Right lung (tissue), 10 donors: Measurements from ENCODE around the gene PARG. TPM values are rescaled to one million over a fixed set of nuclear protein-coding genes. Genes with fewer than 3 reads are reported as not detected.
"Not testable (repeated sequence)": the region's sequence is repeated elsewhere in the genome, so short reads cannot be mapped to it uniquely, and the experiment has no call there.

Experiments
- DNase-seq, 2 donors: peaks; one replicate each; pipeline ENCODE4 v3.0.0-alpha.2; 2013
- long read RNA-seq, 8 donors: transcript quantifications; one replicate each; lab custom pipeline, GENCODE V29; 2026
- polyA plus RNA-seq, 5 donors: library from polyadenylated mRNA; unstranded; fragments of 120-200 nt; gene quantifications; one replicate each; pipeline versions ENCODE4 v1.2.1 to v1.2.3, GENCODE V29; 2013; ENCODE audit warnings: inconsistent platforms in 1 of 5, low replicate concordance in 1 of 5; ENCODE audit not compliant: insufficient read length in 5 of 5, insufficient read depth in 1 of 5

PARG gene
- polyA plus RNA-seq = 10 to 100 TPM; 22.3 to 31.3 (median 29.8) TPM
- long read RNA-seq, donor 1 = 0 reads
- long read RNA-seq, donor 2 = 0 reads
- long read RNA-seq, donor 3, partial matches to known transcripts = 30 of 30 reads
- long read RNA-seq, donor 3, other reads (novel, unspliced or antisense) = 0 of 30 reads
- long read RNA-seq, donor 4 = 0 reads
- long read RNA-seq, donor 5 = 0 reads
- long read RNA-seq, donor 6, partial matches to known transcripts = 12 of 12 reads
- long read RNA-seq, donor 6, other reads (novel, unspliced or antisense) = 0 of 12 reads
- long read RNA-seq, donor 7 = 0 reads
- long read RNA-seq, donor 8, partial matches to known transcripts = 5 of 5 reads
- long read RNA-seq, donor 8, other reads (novel, unspliced or antisense) = 0 of 5 reads

DNA sequence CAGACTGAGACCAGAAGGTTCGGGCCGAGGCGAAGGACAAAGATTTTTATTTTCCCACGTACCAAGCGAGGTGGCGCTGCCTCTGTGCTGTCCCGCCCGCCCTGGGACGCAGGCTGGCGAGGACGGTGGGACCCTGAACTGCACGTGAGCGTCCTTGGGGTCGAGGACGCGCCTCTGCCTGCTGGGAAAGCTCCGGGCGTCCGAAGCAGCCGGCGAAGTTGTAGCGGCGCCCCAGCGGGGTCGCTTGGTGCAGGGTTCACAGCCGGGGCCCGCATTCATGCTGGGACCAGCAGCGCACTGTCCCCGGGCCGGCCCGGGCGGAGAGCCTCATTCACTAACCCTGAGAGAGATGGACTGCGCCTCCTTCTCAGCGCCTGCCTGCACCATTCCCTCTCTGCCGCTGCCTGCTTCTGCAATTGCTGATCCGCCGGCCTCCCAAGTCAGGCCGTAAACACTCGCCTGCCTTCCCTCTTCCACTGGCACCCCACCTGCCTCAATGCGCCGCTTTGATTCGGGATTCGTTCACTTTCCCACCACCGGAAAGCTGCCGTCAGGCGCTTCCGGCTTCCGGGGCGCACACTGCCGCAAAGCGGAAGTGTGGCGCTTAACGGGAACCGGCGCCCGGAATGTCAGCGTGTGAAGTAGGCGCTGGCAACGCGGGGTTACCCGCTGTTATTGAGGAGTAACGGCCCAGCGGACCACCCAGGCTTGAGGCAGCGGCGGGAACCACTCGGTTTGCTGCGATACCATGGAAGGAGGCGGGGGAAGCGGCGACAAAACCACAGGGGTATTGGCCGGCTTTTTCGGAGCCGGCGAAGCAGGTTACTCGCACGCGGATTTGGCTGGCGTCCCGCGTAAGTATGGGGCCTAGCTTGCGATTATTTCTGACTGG, at the start of gene PARG, which contains the start of gene TIMM23B:
TSS of gene PARG (minus strand) at position 581 of the 892 bp plus-strand sequence. CDS start at position 279, 302 bp downstream.
TSS of gene TIMM23B (plus strand) at position 607 of the 892 bp plus-strand sequence. CDS start at position 749, 142 bp downstream.
- DNase-seq = peak; percentile 70 to 72

GRCh38 chr10:49988376-49988775, 46.5 kb upstream of the PARG start, which contains the start of gene AGAP6:
Gene AGAP6 (plus strand): TSS chr10:49988406. CDS start chr10:49988716, 310 bp downstream.
- DNase-seq = not testable (repeated sequence)

GRCh38 chr10:49987207-49987606, 45.4 kb upstream of the PARG start:
- DNase-seq = not testable (repeated sequence)

- not testable (repeated sequence) for DNase-seq
Measured at GRCh38 chr10:49977756-49978155, 35.9 kb upstream of the PARG start.

DNA sequence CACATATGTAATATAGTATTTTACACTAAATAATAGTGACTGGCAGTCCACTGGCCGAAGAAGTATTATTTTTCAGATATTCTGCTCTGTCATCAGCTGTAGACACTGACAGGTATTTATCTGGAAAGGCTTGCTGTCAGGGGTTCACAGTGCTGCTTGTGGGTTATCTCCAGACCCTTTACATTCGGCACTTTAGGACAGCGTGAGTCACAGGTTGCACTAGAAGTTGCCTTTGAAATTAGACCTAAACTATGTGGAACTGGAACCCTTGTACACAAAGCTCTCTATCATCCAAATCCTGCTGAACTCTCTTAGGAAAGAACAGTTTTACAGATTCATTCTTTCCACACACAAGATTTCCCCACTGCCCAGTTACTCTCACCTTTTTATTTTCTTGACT, 30.3 kb upstream of the PARG start:
- DNase-seq = not testable (repeated sequence)

- not testable (repeated sequence) for DNase-seq
Measured at GRCh38 chr10:49971466-49971865, 29.6 kb upstream of the PARG start.

GRCh38 chr10:49970331-49970857, 28.6 kb upstream of the PARG start:
- DNase-seq = not testable (repeated sequence)

- not testable (repeated sequence) for DNase-seq
Measured at GRCh38 chr10:49953122-49953521, 11.3 kb upstream of the PARG start.

- DNase-seq = not testable (repeated sequence)
Measured at GRCh38 chr10:49952006-49952405, 10.2 kb upstream of the PARG start.

DNA sequence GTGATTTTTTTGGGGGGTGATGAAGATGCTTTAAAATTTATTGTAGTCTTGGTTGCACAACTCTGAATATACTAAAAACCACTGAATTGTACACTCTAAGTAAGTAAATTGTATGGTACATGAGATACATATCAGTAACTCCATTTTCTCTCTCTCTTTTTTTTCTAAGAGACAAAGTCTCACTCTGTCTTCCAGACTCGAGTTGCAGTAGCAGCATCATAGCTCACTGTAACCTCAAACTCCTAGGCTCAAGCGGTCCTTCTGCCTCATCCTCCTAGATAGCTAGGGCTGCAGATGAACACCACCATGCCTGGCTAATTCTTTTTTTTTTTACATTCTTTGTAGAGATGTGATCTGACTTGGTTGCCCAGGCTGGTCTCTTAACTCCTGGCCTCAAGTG, 6.9 kb upstream of the PARG start:
- not testable (repeated sequence) for DNase-seq

- DNase-seq = not testable (repeated sequence)
Measured at GRCh38 chr10:49948142-49948541, 6.3 kb upstream of the PARG start.

DNA sequence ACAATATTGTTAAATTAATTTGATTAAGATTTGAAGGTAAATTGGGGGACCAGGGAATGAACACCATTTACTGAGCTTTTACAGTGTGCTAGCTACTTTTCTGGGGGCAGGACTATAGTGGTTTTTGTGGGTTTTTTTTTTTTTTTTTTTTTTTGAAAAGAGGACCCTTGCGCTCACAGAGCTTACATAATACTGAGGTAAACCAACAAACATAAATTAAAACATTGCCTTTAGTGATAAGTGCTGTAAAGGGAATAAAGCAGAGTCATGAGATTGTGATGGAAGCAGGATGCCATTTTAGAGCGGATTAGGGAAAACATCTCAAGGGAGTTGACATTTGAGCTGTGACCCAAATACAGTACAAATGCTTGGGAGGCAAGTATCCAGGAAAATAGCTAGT, 1.8 kb upstream of the PARG start:
- not testable (repeated sequence) for DNase-seq

- DNase-seq = peak in 1 of 2 donors; percentile 0
Measured at GRCh38 chr10:49942339-49942705, 495 bp upstream of the PARG start.

DNA sequence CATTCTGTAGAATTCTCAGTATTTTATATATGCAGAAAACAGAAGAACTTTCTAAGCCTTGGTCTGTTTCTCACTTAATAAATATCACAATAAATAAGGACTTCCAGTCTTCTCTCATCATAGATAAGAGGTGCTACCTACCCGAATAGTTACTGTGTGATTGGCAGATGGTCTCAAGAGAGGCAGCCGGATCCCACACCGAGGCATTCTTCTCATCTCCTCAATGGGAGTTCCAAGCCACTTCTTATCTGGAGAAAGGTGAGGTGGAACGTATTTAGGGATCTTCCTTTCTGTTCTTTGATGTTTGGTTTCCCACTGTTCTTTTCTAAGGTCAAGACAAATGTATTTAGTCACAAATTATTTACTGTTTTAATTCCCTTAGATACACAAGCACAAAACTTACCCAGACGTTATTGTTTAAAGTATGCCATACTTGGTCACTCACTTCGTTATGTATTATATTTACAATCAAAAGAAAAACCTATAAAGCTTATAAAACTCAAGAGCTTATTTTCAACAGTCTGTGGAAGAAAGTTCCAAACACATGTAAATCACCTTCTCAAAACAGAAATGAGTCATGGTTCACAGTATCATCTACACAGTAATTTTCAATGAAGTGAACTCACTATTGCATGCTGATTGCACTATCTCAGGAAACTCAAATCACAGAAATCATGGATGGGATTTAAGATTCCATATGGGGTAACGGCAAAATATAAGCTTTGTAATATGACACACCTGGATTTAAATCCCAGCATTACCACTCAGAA, 9.7 kb downstream of the PARG start:
- not testable (repeated sequence) for DNase-seq

DNA sequence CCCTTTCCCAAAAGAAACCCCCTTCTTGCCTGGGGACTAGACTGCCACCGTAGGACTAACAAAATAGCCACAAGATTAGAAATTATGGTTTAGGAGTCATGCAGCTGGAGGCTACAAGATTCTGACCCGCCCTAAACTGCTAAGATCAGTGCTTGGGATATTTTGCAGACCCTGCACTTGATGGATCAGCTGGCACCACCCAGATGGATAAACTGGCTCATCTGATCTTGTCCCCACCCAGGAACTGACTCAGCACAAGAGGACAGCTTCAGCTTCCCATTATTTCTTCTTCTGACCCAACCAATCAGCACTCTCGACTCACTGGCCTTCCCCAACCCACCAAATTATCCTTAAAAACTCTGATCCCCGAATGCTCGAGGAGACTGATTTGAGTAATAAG, 10.6 kb downstream of the PARG start:
- DNase-seq = not testable (repeated sequence)

DNA sequence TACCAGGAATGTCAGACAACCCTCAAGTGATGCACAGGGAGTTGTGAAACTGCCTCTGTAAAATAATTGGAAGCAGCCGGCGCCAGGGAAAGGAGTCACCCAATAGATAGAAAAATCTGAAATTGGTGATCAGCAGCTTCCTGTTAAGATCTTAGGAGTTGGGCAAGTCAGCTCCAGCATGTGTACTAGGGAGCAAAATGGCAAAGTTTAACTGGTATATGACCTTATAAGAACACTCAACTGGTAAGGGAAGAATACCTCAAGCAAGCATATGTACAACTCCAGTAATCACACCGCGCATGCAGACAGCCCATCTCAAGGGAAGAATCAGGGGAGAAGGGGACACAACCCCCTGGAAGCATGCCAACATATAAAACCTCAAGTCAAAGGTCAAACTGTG, 18.3 kb downstream of the PARG start:
- DNase-seq = not testable (repeated sequence)

DNA sequence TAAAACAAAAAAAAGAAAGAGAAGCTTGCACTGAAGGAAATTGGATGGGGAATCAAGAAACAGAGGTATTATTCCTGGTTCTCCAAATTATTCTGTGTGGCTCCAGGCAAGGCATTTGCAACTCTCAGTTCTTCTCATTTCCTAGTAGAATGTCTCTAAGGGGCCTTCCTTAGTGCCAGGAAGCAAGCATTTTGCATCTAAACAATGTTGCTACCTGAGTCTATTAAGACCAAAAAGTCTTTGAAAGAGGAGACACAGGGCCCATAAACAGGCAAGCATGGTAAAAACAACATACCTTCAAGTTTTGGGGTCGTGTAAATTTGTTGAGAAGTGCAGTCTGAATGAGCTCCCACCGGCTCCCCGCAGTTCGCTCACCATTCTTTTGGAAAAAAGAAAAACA, 19.8 kb downstream of the PARG start:
- not testable (repeated sequence) for DNase-seq

DNA sequence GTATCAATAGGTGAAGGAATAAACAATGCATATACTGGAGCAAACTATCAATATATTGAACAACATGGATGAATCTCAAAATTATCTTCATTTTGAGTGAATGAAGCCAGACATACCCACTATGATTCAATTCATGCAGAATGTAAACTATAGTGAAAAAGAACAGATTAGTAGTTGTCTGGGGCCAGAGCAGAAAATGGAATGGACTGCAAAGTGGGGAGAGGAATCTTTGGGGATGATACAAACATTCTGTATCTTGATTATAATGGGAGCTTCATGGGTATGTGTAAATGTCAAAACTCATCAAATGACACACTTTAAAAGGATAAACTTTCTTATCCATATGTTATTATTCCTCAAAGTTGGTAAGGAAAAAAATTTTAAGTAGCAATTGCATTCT, 23.9 kb downstream of the PARG start:
- DNase-seq = not testable (repeated sequence)

DNA sequence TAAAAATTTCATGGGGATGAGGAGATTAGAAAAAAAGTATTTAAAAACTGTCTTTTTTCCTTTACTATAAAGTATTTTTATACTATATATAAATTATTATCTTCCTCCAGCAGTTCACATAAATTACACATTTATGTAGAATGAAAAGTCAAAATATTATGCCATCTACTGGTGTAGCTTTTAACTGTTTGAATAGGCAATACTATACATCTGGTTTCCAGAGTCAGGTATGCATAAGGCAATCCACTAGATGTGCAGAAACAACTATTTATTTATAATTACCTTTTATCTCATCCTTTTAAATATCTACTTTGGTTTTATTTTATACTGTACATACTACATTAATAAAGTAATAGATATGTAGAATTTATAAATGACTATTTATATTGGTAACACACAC, 25.4 kb downstream of the PARG start:
- DNase-seq = not testable (repeated sequence)

DNA sequence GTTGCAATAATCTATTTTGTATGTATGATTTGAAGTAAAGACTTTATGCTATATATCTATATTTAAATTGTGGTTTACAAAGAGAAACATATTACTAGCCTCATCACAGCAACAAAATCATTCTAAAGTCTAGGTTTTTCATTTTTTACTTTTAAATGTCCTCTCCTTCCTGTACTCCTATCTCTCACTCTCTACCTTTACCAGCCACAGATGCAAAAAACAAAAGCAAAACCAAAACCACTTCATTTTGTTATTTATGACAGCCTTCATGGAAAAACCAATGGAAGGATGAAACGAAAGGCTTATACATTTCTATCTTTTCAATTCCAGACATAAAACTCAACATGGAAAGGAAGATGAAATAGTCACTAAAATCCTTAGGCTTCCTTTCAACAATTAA, 31.5 kb downstream of the PARG start:
- DNase-seq = not testable (repeated sequence)
